Measurements from ENCODE around the gene ZFP1. TPM values are rescaled to one million over a fixed set of nuclear protein-coding genes. Genes with fewer than 3 reads are reported as not detected.

ZFP1 gene
- total RNA-seq, 1 donor from 2014 or later, result 21.8 TPM

DNA sequence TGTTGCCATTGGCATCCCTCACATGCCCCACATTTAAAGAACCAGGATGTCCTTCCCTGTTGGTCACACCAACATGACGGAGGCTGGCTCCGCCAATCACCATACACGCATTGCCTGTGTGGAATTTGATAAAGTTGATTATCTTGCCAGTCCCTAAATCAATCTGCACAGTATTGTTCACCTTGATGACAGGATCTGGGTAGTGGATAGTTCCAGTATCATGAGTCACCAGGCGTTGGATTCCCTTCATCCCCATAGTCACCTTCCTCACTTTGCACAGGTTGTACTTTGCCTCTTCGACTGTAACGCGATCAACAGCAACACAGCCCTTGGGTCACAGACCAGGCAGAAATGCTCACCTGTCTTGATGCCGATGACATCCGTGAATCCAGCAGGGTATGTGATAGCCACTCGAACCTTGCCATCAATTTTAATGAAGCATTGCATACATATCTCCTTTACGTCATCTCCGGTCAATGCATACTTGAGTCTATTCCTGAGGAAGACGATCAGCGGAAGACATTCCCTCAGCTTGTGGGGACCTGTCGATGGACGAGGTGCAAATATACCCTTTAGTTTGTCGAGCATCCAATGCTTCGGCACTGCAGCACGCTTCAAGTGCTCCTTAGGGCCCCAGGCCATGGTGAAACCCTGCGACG is 44.4 kb downstream of the ZFP1 start:
- TF ChIP-seq, protein P1, sequence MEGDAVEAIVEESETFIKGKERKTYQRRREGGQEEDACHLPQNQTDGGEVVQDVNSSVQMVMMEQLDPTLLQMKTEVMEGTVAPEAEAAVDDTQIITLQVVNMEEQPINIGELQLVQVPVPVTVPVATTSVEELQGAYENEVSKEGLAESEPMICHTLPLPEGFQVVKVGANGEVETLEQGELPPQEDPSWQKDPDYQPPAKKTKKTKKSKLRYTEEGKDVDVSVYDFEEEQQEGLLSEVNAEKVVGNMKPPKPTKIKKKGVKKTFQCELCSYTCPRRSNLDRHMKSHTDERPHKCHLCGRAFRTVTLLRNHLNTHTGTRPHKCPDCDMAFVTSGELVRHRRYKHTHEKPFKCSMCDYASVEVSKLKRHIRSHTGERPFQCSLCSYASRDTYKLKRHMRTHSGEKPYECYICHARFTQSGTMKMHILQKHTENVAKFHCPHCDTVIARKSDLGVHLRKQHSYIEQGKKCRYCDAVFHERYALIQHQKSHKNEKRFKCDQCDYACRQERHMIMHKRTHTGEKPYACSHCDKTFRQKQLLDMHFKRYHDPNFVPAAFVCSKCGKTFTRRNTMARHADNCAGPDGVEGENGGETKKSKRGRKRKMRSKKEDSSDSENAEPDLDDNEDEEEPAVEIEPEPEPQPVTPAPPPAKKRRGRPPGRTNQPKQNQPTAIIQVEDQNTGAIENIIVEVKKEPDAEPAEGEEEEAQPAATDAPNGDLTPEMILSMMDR (IDR thresholded peaks at IDR 0.05; ENCODE audit: unreplicated experiment), result no peak
- Mint-ChIP-seq H3K36me3 (no peaks in the 10 kb centered on the region), H3K9me3 (peaks cover under 1% of the 10 kb centered on the region), H3K4me3 (no peak overlapping the region), H3K27me3 (ENCODE audit: low read depth) (peaks cover 3% of the 10 kb centered on the region), H3K27ac (no peak overlapping the region), H3K4me1 (no peaks in the 10 kb centered on the region)
- no peak for DNase-seq (ENCODE audit: low spot score in 2 of 2, unreplicated experiment in 2 of 2)

GRCh38 chr16:75193265-75193650 is 44.9 kb downstream of the ZFP1 start:
- Mint-ChIP-seq H3K9me3 (no peaks in the 10 kb centered on the region), H3K27me3 (ENCODE audit: low read depth) (peaks cover 5% of the 10 kb centered on the region), H3K36me3 (no peaks in the 10 kb centered on the region), H3K4me1 (peaks cover 3% of the 10 kb centered on the region), H3K4me3 (no peak overlapping the region), H3K27ac (no peak overlapping the region)
- no peak for DNase-seq (ENCODE audit: low spot score in 2 of 2, unreplicated experiment in 2 of 2)
- TF ChIP-seq, protein P1 (IDR thresholded peaks at IDR 0.05; ENCODE audit: unreplicated experiment), result no peak

- Mint-ChIP-seq H3K27ac (no peak overlapping the region), H3K4me3 (no peak overlapping the region), H3K4me1 (peaks cover 5% of the 10 kb centered on the region), H3K36me3 (no peaks in the 10 kb centered on the region), H3K9me3 (no peaks in the 10 kb centered on the region), H3K27me3 (ENCODE audit: low read depth) (peaks cover 5% of the 10 kb centered on the region)
- DNase-seq (ENCODE audit: low spot score in 2 of 2, unreplicated experiment in 2 of 2), result no peak
- TF ChIP-seq, protein P1 (IDR thresholded peaks at IDR 0.05; ENCODE audit: unreplicated experiment), result no peak
Observed at GRCh38 chr16:75193730-75194444, 45.6 kb downstream of the ZFP1 start.

DNA sequence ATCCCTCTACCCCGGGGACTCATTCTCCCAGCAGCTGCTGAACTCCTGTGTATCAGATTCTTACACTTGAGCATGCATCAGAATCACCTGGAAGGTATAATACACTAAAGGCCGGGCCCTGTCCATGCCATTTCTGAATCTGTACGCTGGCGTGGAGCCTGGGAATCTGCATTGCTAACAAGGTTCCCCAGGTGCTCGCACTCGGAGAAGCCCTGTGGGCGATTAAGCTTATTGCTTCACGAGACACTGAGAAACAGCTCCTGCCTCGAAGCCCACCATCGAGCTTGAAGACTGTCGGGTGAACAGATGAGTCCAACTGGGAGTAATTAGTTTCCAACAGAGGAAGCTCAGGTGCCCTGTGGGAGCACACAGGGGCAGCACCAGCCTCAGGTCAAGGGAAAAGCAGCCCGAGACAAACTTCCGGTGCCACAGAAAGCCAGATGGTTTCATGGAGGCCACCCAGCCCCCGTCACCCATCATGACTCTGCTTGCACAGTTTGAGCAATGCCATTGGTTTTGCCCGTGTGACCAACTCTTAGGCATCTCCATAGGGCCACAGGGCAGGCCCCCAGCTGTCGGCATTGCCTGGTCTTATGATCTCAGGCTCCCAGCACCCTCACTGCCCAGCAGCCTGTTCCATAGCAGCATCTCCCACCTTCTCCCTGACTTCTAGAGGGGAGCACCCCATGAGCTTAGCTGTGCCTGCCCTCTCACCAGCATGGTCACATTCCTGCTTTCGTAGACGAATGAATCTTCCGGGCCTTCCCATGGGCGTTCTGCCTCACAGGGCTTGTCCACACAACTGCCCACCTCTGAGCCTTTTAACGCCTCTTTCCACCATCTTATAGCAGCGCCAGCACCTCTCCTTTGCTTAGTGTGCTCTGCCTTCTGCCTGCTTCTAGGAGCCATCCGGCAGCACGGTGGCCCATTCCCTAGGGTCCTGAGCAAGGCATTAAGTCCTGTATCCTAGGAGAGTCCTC is 47.8 kb downstream of the ZFP1 start:
- no peaks in the 10 kb centered on the region for H3K9me3 Mint-ChIP-seq
- no peaks in the 10 kb centered on the region for H3K36me3 Mint-ChIP-seq
- TF ChIP-seq, protein P1 (IDR thresholded peaks at IDR 0.05; ENCODE audit: unreplicated experiment), result no peak

GRCh38 chr16:75196836-75197235 is 48.5 kb downstream of the ZFP1 start:
- Mint-ChIP-seq H3K4me1 (peaks cover 5% of the 10 kb centered on the region), H3K27ac (no peak overlapping the region), H3K27me3 (ENCODE audit: low read depth) (peaks cover 5% of the 10 kb centered on the region), H3K9me3 (no peaks in the 10 kb centered on the region), H3K36me3 (no peaks in the 10 kb centered on the region), H3K4me3 (no peak overlapping the region)
- no peak for DNase-seq (ENCODE audit: low spot score in 2 of 2, unreplicated experiment in 2 of 2)
- TF ChIP-seq, protein P1 (IDR thresholded peaks at IDR 0.05; ENCODE audit: unreplicated experiment), result no peak

More for the DNA sequence above, 47.8 kb downstream of the ZFP1 start:
- Mint-ChIP-seq H3K4me3 (no peak overlapping the region), H3K27me3 (ENCODE audit: low read depth) (peaks cover 5% of the 10 kb centered on the region), H3K27ac (no peak overlapping the region), H3K4me1 (peaks cover 5% of the 10 kb centered on the region)
- DNase-seq (ENCODE audit: low spot score in 2 of 2, unreplicated experiment in 2 of 2), result peak in 1 of 2 experiments; percentile 31
